Amniotic stem cell (primary cell): ENCODE data around the gene AXDND1.
"Not testable (repeated sequence)": the region's sequence is repeated elsewhere in the genome, so short reads cannot be mapped to it uniquely, and the experiment has no call there.

Experiments
- DNase-seq: peaks from one replicate; lab custom pipeline; 2025; lab: John Stamatoyannopoulos, UW

AXDND1 gene

GRCh38 chr1:179474713-179475112 lies 108.9 kb downstream of the AXDND1 start:
- no peak for DNase-seq

GRCh38 chr1:179476484-179476883 lies 110.7 kb downstream of the AXDND1 start:
- no peak for DNase-seq

- DNase-seq, result no peak
Measured at GRCh38 chr1:179478370-179478769, 112.6 kb downstream of the AXDND1 start.

- DNase-seq, result no peak
Measured at GRCh38 chr1:179490611-179491010, 124.8 kb downstream of the AXDND1 start.

- no peak for DNase-seq
Measured at GRCh38 chr1:179493323-179493722, 127.6 kb downstream of the AXDND1 start.

- DNase-seq, result no peak
Measured at GRCh38 chr1:179506199-179506598, 140.4 kb downstream of the AXDND1 start.

GRCh38 chr1:179509384-179509783 lies 143.6 kb downstream of the AXDND1 start:
- DNase-seq, result no peak

GRCh38 chr1:179510038-179510437 lies 144.3 kb downstream of the AXDND1 start:
- DNase-seq, result no peak

- DNase-seq, result no peak
Measured at GRCh38 chr1:179516976-179517705, 151.4 kb downstream of the AXDND1 start.

GRCh38 chr1:179518544-179518943 lies 152.8 kb downstream of the AXDND1 start:
- DNase-seq, result not testable (repeated sequence)

- DNase-seq, result no peak
Measured at GRCh38 chr1:179529482-179530195, 163.9 kb downstream of the AXDND1 start.

GRCh38 chr1:179530352-179530751 lies 164.6 kb downstream of the AXDND1 start:
- DNase-seq, result no peak

- no peak for DNase-seq
Measured at GRCh38 chr1:179541774-179542173, 176.0 kb downstream of the AXDND1 start.

GRCh38 chr1:179545321-179545720 lies 179.6 kb downstream of the AXDND1 start:
- no peak for DNase-seq

GRCh38 chr1:179547021-179547535 lies 181.3 kb downstream of the AXDND1 start:
- no peak for DNase-seq

GRCh38 chr1:179548666-179549367 lies 183.0 kb downstream of the AXDND1 start:
- DNase-seq, result no peak

GRCh38 chr1:179549368-179549700 lies 183.6 kb downstream of the AXDND1 start:
- DNase-seq, result no peak

GRCh38 chr1:179550746-179551682 lies 185.2 kb downstream of the AXDND1 start:
- peak; percentile 13 for DNase-seq

- DNase-seq, result no peak
Measured at GRCh38 chr1:179554427-179554826, 188.7 kb downstream of the AXDND1 start.

GRCh38 chr1:179558078-179558477 lies 192.3 kb downstream of the AXDND1 start:
- DNase-seq, result no peak

- DNase-seq, result no peak
Measured at GRCh38 chr1:179575497-179576314, 209.9 kb downstream of the AXDND1 start, which contains the start of gene NPHS2. Gene NPHS2, minus strand, starts transcription at chr1:179575948. Its CDS starts 84 bp downstream, at chr1:179575864.
